Trophoblast cell (in vitro differentiated cells and primary cell): ENCODE results near the gene REXO1.

ENCODE experiments used
- DNase-seq, 2 donors: peaks; one replicate each; pipeline ENCODE4 v3.0.0-alpha.2; 2016
- H2AFZ ChIP-seq: 2 replicates; pipeline ENCODE4 v1.6.1; 2013; ENCODE audit warnings: low read length, moderate library complexity, mild to moderate bottlenecking; ENCODE audit not compliant: insufficient read depth, poor library complexity
- H2AK5ac ChIP-seq: 2 replicates; pipeline ENCODE4 v1.6.1; 2013; ENCODE audit warnings: mild to moderate bottlenecking, low read length
- H2BK120ac ChIP-seq: 2 replicates; pipeline ENCODE4 v1.6.1; 2013; ENCODE audit warnings: low read length, mild to moderate bottlenecking, moderate library complexity; ENCODE audit not compliant: insufficient read depth, poor library complexity
- H2BK12ac ChIP-seq: 2 replicates; pipeline ENCODE4 v1.6.1; 2013; ENCODE audit warnings: mild to moderate bottlenecking, low read length, moderate library complexity
- H2BK5ac ChIP-seq: 2 replicates; pipeline ENCODE4 v1.6.1; 2013; ENCODE audit warnings: low read length, low read depth, moderate library complexity, mild to moderate bottlenecking; ENCODE audit not compliant: poor library complexity
- H3K14ac ChIP-seq: 2 replicates; pipeline ENCODE4 v1.6.1; 2013; ENCODE audit warnings: mild to moderate bottlenecking, low read length
- H3K18ac ChIP-seq: 2 replicates; pipeline ENCODE4 v1.6.1; 2013; ENCODE audit warnings: mild to moderate bottlenecking, low read length
- H3K23ac ChIP-seq: 2 replicates; pipeline ENCODE4 v1.6.1; 2013; ENCODE audit warnings: low read length
- H3K27ac ChIP-seq: 2 replicates; pipeline ENCODE4 v1.5.1; 2013; ENCODE audit warnings: low read depth, mild to moderate bottlenecking, inconsistent platforms, low read length, moderate library complexity
- H3K27me3 ChIP-seq: 2 replicates; pipeline ENCODE4 v1.6.1; 2013; ENCODE audit warnings: inconsistent platforms, mild to moderate bottlenecking, low read length, moderate library complexity; ENCODE audit not compliant: insufficient read depth
- H3K36me3 ChIP-seq, 2 experiments: 1 replicate in 1 of 2; 2 replicates in 1 of 2; pipeline ENCODE4 v1.6.1; 2013; ENCODE audit warnings: low read length in 2 of 2, mild to moderate bottlenecking in 2 of 2, moderate library complexity in 1 of 2; ENCODE audit not compliant: insufficient read depth in 2 of 2, control insufficient read depth in 1 of 2
- H3K4ac ChIP-seq: 2 replicates; pipeline ENCODE4 v1.6.1; 2013; ENCODE audit warnings: low read depth, mild to moderate bottlenecking, low read length, moderate library complexity
- H3K4me1 ChIP-seq, 2 experiments: 1 replicate in 1 of 2; 2 replicates in 1 of 2; pipeline ENCODE4 v1.6.1; 2013; ENCODE audit warnings: low read length in 2 of 2, mild to moderate bottlenecking in 2 of 2, moderate library complexity in 1 of 2; ENCODE audit not compliant: insufficient read depth in 2 of 2, control insufficient read depth in 1 of 2
- H3K4me2 ChIP-seq: 2 replicates; pipeline ENCODE4 v1.6.1; 2013; ENCODE audit warnings: inconsistent platforms, mild to moderate bottlenecking, low read length, moderate library complexity
- H3K4me3 ChIP-seq: 2 replicates; pipeline ENCODE4 v1.5.1; 2013; ENCODE audit warnings: mild to moderate bottlenecking, low read depth, low read length, inconsistent platforms
- H3K79me1 ChIP-seq: one replicate; pipeline ENCODE4 v1.6.1; 2013; ENCODE audit warnings: low read length
- H3K79me2 ChIP-seq: 2 replicates; pipeline ENCODE4 v1.6.1; 2013; ENCODE audit warnings: low read length, mild to moderate bottlenecking; ENCODE audit not compliant: control insufficient read depth, insufficient read depth, poor library complexity
- H3K9ac ChIP-seq: 2 replicates; pipeline ENCODE4 v1.6.1; 2013; ENCODE audit warnings: mild to moderate bottlenecking, low read length
- H3K9me3 ChIP-seq: 2 replicates; pipeline ENCODE4 v1.6.1; 2013; ENCODE audit warnings: low read depth, mild to moderate bottlenecking, control low read depth, inconsistent platforms, low read length; ENCODE audit not compliant: insufficient read depth
- H4K12ac ChIP-seq: 2 replicates; pipeline ENCODE4 v1.6.1; 2013; ENCODE audit warnings: low read depth, mild to moderate bottlenecking, low read length, moderate library complexity
- H4K8ac ChIP-seq: 2 replicates; pipeline ENCODE4 v1.6.1; 2013; ENCODE audit warnings: low read depth, mild to moderate bottlenecking, low read length, moderate library complexity
- H4K91ac ChIP-seq: one replicate; pipeline ENCODE4 v1.6.1; 2013; ENCODE audit warnings: low read depth, mild to moderate bottlenecking, low read length, moderate library complexity
- WGBS: extraction: QIAGEN DNeasy Blood & Tissue Kit; methylation state at CpG from one replicate; pipeline ENCODE4 v1.1.7; 2013; ENCODE audit warnings: missing lambda C conversion rate; ENCODE audit not compliant: insufficient read length, insufficient coverage; ENCODE audit errors: extremely low coverage; 5-methylcytosine and 5-hydroxymethylcytosine counted together

The REXO1 gene

GRCh38 chr19:1841209-1841924 is 6.9 kb downstream of the REXO1 start:
- peak overlapping the region; percentile 34 for H3K4ac ChIP-seq
- peaks cover 11% of the 10 kb centered on the region in 2 experiments for H3K4me1 ChIP-seq
- no peak overlapping the region for H3K23ac ChIP-seq
- H3K14ac ChIP-seq, result no peak overlapping the region
- H2AFZ ChIP-seq, result no peak overlapping the region
- H2BK12ac ChIP-seq, result no peak overlapping the region
- no peak overlapping the region for H4K12ac ChIP-seq
- DNase-seq, result no peak
- no CpG with 5 or more reads among the region's 35 CpGs for WGBS
- H3K27ac ChIP-seq, result no peak overlapping the region
- H3K4me2 ChIP-seq, result no peak overlapping the region
- no peak overlapping the region for H3K4me3 ChIP-seq
- H2BK5ac ChIP-seq, result no peak overlapping the region
- no peak overlapping the region for H4K8ac ChIP-seq
- peaks cover 7% of the 10 kb centered on the region for H3K79me2 ChIP-seq
- peaks cover 4% of the 10 kb centered on the region for H3K9me3 ChIP-seq
- no peaks in the 10 kb centered on the region for H3K27me3 ChIP-seq
- peaks cover 7% of the 10 kb centered on the region for H3K79me1 ChIP-seq
- H2BK120ac ChIP-seq, result no peak overlapping the region
- no peak overlapping the region for H2AK5ac ChIP-seq
- H3K9ac ChIP-seq, result no peak overlapping the region
- no peak overlapping the region for H3K18ac ChIP-seq
- peaks cover 22 to 32% of the 10 kb centered on the region in 2 experiments for H3K36me3 ChIP-seq
- H4K91ac ChIP-seq, result no peak overlapping the region

DNA sequence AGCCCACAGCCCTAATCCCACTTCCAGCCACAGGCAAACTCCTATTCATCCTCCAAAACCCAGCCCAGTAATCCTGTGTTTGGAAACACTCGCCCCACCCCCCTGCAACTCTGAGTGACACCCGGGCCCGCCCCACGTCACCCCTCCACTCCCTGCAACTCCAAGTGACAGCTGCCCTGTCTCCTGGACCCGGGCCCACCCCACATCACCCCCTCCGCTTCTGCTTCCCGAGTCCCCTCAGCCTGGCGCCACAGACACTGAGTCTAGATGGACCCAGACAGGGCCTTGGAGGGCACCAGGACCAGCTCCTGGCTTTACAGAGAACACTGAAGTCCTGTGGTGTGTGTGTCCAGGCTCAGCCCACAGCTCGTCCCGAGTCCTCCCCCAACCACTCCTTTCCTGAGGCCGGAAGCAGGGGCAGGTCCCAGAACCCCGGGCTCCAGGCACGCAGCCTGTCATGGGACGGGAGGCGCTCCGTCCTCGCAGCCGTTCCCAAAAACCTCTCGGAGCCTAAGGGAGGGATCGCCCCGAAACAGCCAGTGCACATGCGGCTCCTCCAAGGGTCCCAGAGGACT is 7.7 kb downstream of the REXO1 start:
- no peaks in the 10 kb centered on the region for H3K27me3 ChIP-seq
- H3K4me1 ChIP-seq, result peaks cover 11 to 12% of the 10 kb centered on the region in 2 experiments
- H4K8ac ChIP-seq, result no peak overlapping the region
- H3K27ac ChIP-seq, result no peak overlapping the region
- no peak overlapping the region for H2BK120ac ChIP-seq
- H3K18ac ChIP-seq, result no peak overlapping the region
- peaks cover 11% of the 10 kb centered on the region for H3K79me2 ChIP-seq
- peaks cover 4% of the 10 kb centered on the region for H3K9me3 ChIP-seq
- H3K4me3 ChIP-seq, result no peak overlapping the region
- no peak overlapping the region for H2BK5ac ChIP-seq
- peaks cover 22 to 30% of the 10 kb centered on the region in 2 experiments for H3K36me3 ChIP-seq
- H3K4ac ChIP-seq, result peak overlapping the region; percentile 48
- no peak overlapping the region for H3K9ac ChIP-seq
- H4K91ac ChIP-seq, result no peak overlapping the region
- H3K79me1 ChIP-seq, result peaks cover 7% of the 10 kb centered on the region
- no peak overlapping the region for H3K4me2 ChIP-seq
- no peak overlapping the region for H2AK5ac ChIP-seq
- DNase-seq, result no peak
- no peak overlapping the region for H3K23ac ChIP-seq
- WGBS, result no CpG with 5 or more reads among the region's 22 CpGs
- no peak overlapping the region for H2BK12ac ChIP-seq
- H3K14ac ChIP-seq, result no peak overlapping the region
- H4K12ac ChIP-seq, result peak overlapping the region; percentile 22
- no peak overlapping the region for H2AFZ ChIP-seq

DNA sequence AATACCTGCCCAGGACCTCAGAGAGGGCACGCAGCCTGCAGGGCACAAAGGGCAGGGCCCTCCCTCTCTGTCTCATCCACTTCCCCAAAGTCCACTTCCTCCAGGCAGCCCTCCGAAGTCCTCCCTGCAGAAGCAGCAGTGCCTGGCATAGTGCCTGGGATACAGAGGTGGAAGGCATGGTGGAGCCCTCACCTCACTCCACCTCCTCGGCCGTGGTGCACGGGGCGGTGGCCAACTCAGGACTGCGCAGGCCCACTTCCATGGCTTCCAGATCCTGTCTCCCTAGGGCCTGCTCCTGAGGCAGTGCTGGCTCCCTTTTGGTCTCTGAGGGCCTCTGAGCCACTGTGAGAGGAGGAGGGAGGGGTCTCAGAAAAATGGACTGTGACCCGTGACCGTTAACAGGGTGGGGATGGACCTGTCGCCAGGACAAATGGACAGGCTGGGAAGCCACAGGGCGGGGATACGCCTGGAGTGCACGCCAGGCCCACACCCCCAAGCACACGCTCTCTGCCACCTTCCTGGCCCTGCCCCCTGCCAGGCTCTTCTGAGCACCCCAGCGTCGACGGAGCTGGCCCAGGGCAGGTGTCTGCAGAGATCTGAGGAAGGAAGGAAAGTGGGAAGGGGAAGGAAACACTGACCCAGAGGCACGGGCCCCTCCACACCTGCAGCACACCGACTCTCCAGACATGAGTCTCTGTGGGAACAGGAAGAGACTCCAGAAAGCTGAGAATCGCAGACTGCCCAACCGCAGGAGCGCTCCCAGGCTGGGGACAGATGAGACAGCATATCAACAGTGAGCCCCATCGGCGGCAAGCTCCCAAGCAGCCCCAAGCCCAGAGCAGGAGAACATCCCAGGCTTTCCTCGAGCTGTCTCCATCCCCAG is 8.4 kb downstream of the REXO1 start:
- Histone ChIP-seq H3K18ac (no peak overlapping the region), H3K14ac (no peak overlapping the region), H3K23ac (no peak overlapping the region), H3K79me1 (peaks cover 7% of the 10 kb centered on the region), H4K91ac (no peak overlapping the region), H3K9me3 (peaks cover under 1% of the 10 kb centered on the region), H2BK5ac (no peak overlapping the region), H2BK12ac (no peak overlapping the region), H3K9ac (no peak overlapping the region), H3K27me3 (no peaks in the 10 kb centered on the region), H3K4me1 (peaks cover 11 to 13% of the 10 kb centered on the region in 2 experiments), H4K8ac (no peak overlapping the region), H3K4ac (peak overlapping the region; percentile 68), H3K27ac (no peak overlapping the region), H3K4me3 (no peak overlapping the region), H4K12ac (no peak overlapping the region), H3K36me3 (peaks cover 20 to 26% of the 10 kb centered on the region in 2 experiments), H2AK5ac (no peak overlapping the region), H3K79me2 (peaks cover 11% of the 10 kb centered on the region), H3K4me2 (no peak overlapping the region), H2BK120ac (no peak overlapping the region), H2AFZ (peak overlapping the region; percentile 32)
- DNase-seq, result no peak
- WGBS, result no CpG with 5 or more reads among the region's 25 CpGs

DNA sequence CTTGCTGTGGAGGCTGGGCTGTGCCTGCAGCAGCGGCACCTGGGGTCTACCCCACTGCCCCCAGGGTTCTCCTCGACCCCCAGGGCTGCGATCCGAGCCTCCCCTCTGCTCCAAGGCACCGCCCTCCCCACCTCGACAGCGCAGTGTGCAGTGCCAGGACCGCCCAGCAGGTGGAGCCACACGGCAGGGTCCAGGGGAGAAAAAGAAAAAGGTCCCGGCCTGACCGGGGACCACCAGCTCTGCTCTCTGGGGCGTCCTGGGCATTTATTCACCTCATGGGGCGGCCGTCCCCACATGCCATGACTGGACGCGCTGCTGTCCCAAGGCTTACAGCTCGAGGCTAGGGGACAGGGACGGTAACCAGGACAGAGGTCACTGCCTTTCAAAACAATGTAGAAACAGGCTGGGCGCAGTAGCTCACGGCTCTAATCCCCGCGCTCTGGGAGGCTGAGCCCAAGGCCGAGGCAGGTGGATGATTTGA is 10.6 kb downstream of the REXO1 start:
- H3K4me3 ChIP-seq, result no peak overlapping the region
- H2BK5ac ChIP-seq, result peak overlapping the region; percentile 3
- peaks cover 11 to 13% of the 10 kb centered on the region in 2 experiments for H3K4me1 ChIP-seq
- H2BK12ac ChIP-seq, result no peak overlapping the region
- H4K91ac ChIP-seq, result peak overlapping the region; percentile 9
- peak overlapping the region; percentile 49 for H4K12ac ChIP-seq
- no peaks in the 10 kb centered on the region for H3K27me3 ChIP-seq
- H3K23ac ChIP-seq, result no peak overlapping the region
- DNase-seq, result peak; percentile 79 to 83
- no peak overlapping the region for H3K14ac ChIP-seq
- H3K9ac ChIP-seq, result no peak overlapping the region
- peak overlapping the region; percentile 1 for H2BK120ac ChIP-seq
- WGBS, result no CpG with 5 or more reads among the region's 23 CpGs
- no peak overlapping the region for H3K4me2 ChIP-seq
- H3K27ac ChIP-seq, result peak overlapping the region; percentile 2
- H3K4ac ChIP-seq, result peak overlapping the region; percentile 39
- H3K9me3 ChIP-seq, result no peaks in the 10 kb centered on the region
- peak overlapping the region; percentile 5 for H4K8ac ChIP-seq
- H3K79me2 ChIP-seq, result peaks cover 9% of the 10 kb centered on the region
- H2AK5ac ChIP-seq, result no peak overlapping the region
- H2AFZ ChIP-seq, result no peak overlapping the region
- peaks cover 7% of the 10 kb centered on the region for H3K79me1 ChIP-seq
- peaks cover 23 to 27% of the 10 kb centered on the region in 2 experiments for H3K36me3 ChIP-seq
- peak overlapping the region; percentile 2 for H3K18ac ChIP-seq
